ENCODE data around the gene PLXNA4.
A peak's percentile ranks its signal among the peaks of the same experiment; 100 is the strongest.

The PLXNA4 gene

DNA sequence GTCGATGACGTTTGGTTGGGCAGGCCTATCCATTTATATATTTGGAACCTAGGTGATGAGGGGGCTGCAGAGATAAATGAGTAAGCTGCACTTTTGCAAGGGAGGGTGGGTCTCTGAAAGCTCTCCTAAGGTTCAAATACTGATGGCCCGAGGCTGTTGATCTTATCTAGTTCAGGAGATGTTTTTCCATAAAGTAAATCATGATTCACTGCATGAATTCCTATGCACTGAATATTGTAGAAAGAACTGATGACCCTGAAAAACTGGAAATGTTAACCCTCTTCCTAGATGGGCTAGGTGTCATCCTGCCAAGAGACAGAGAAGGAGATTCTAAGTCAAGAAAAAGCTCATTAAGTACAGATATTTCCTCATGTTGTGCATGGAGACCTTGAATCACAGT lies 459.9 kb downstream of the PLXNA4 start:
- no peak for TF ChIP-seq NFRKB (IDR thresholded peaks at IDR 0.05)
- TF ChIP-seq LEF1 (IDR thresholded peaks at IDR 0.05; ENCODE audit: borderline replicate concordance): no peak
- no peak for TF ChIP-seq ARNT (IDR thresholded peaks at IDR 0.05)
- ChIA-PET CTCF (no interaction called here), POLR2A (interaction anchor here (0.6 kb wide), 1 partner anchor 1759 kb away, joined by 3 read pairs; no protein-coding TSS in a partner anchor)
- no peak for DNase-seq (ENCODE audit: extremely low spot score)

DNA sequence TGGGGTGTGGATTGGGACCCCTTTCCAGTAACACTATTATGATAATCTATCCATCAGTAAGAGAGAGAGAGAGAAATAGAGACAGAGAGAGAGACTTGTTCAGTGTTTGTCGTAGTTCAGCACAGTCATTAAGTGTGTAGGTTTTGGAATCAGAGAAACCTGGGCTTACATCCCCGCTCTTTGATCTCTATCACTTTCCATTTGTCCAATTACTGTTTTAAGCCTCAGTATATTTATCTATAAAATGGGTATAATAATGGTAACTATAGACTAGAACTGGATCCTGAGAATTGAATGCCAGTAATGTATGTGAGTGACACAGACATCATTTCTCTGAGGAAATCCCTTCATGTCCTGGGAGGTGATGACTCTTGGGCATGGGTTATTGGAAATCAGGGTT lies 460.5 kb downstream of the PLXNA4 start:
- ChIA-PET POLR2A (no interaction called here), CTCF (no interaction called here)
- TF ChIP-seq ELF4 (IDR thresholded peaks at IDR 0.05) (no peak), TARDBP (IDR thresholded peaks at IDR 0.05) (no peak), SUZ12 (IDR thresholded peaks at IDR 0.05) (no peak), FOXM1 (IDR thresholded peaks at IDR 0.05; ENCODE audit: borderline replicate concordance) (no peak), HDGF (IDR thresholded peaks at IDR 0.05; ENCODE audit: borderline replicate concordance) (no peak), ZNF384 (IDR thresholded peaks at IDR 0.05) (no peak), LEF1 (IDR thresholded peaks at IDR 0.05; ENCODE audit: borderline replicate concordance) (no peak)
- DNase-seq (ENCODE audit: extremely low spot score): no peak

- POLR2A ChIA-PET: no interaction called here
- CTCF ChIA-PET: interaction anchor here (0.9 to 2.1 kb wide), 4 partner anchors 8 to 423 kb away, joined by 3 to 16 read pairs (median 5); no protein-coding TSS in a partner anchor
- DNase-seq (ENCODE audit: extremely low spot score): no peak
- TF ChIP-seq FOXK2 (IDR thresholded peaks at IDR 0.05) (no peak), FOXA1 (IDR thresholded peaks at IDR 0.05) (no peak), NFRKB (IDR thresholded peaks at IDR 0.05) (no peak), L3MBTL2 (conservative IDR thresholded peaks at IDR 0.05) (no peak), SP1 (IDR thresholded peaks at IDR 0.05) (no peak), CTBP1 (IDR thresholded peaks at IDR 0.05; ENCODE audit: borderline replicate concordance) (no peak), BHLHE40 (IDR thresholded peaks at IDR 0.05; ENCODE audit: borderline replicate concordance) (no peak), FOXM1 (IDR thresholded peaks at IDR 0.05; ENCODE audit: borderline replicate concordance) (no peak), ARNT (IDR thresholded peaks at IDR 0.05) (no peak), ZNF384 (IDR thresholded peaks at IDR 0.05) (no peak), SUZ12 (IDR thresholded peaks at IDR 0.05) (no peak), ELF4 (IDR thresholded peaks at IDR 0.05) (no peak), LEF1 (IDR thresholded peaks at IDR 0.05; ENCODE audit: borderline replicate concordance) (no peak)
- TF ChIP-seq, protein P1, sequence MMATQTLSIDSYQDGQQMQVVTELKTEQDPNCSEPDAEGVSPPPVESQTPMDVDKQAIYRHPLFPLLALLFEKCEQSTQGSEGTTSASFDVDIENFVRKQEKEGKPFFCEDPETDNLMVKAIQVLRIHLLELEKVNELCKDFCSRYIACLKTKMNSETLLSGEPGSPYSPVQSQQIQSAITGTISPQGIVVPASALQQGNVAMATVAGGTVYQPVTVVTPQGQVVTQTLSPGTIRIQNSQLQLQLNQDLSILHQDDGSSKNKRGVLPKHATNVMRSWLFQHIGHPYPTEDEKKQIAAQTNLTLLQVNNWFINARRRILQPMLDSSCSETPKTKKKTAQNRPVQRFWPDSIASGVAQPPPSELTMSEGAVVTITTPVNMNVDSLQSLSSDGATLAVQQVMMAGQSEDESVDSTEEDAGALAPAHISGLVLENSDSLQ (IDR thresholded peaks at IDR 0.05): no peak
Measured at GRCh38 chr7:132115028-132115427, 461.2 kb downstream of the PLXNA4 start.

DNA sequence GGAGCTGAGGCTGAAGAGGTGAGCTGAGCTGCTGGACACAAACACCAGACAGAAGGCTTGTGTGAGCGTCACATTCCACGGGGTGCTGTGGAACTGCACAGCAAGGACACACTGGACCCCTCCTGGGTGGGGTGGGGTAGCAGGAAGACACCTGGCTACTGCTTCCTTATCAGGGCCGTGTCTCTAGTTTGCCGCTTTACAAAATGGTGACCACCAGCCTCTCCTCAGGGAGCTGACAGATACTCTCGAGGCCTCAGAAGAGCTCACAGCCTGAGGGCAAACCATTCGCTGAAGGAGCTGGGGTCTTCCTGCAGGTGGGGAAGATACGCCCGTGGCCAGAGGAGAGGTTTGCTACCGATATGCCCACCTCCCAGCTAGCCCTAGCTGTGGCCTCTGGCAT lies 461.9 kb downstream of the PLXNA4 start:
- POLR2A ChIA-PET: no interaction called here
- TF ChIP-seq FOXK2 (IDR thresholded peaks at IDR 0.05): no peak
- no peak for TF ChIP-seq NFRKB (IDR thresholded peaks at IDR 0.05)
- no peak for TF ChIP-seq BHLHE40 (IDR thresholded peaks at IDR 0.05; ENCODE audit: borderline replicate concordance)
- no peak for TF ChIP-seq SP1 (IDR thresholded peaks at IDR 0.05)
- TF ChIP-seq CTBP1 (IDR thresholded peaks at IDR 0.05; ENCODE audit: borderline replicate concordance): no peak
- TF ChIP-seq SUZ12 (IDR thresholded peaks at IDR 0.05): no peak
- no peak for TF ChIP-seq TARDBP (IDR thresholded peaks at IDR 0.05)
- no peak for TF ChIP-seq FOXA1 (IDR thresholded peaks at IDR 0.05)
- TF ChIP-seq FOXM1 (IDR thresholded peaks at IDR 0.05; ENCODE audit: borderline replicate concordance): no peak
- TF ChIP-seq ZNF384 (IDR thresholded peaks at IDR 0.05): no peak
- no peak for TF ChIP-seq L3MBTL2 (conservative IDR thresholded peaks at IDR 0.05)

DNA sequence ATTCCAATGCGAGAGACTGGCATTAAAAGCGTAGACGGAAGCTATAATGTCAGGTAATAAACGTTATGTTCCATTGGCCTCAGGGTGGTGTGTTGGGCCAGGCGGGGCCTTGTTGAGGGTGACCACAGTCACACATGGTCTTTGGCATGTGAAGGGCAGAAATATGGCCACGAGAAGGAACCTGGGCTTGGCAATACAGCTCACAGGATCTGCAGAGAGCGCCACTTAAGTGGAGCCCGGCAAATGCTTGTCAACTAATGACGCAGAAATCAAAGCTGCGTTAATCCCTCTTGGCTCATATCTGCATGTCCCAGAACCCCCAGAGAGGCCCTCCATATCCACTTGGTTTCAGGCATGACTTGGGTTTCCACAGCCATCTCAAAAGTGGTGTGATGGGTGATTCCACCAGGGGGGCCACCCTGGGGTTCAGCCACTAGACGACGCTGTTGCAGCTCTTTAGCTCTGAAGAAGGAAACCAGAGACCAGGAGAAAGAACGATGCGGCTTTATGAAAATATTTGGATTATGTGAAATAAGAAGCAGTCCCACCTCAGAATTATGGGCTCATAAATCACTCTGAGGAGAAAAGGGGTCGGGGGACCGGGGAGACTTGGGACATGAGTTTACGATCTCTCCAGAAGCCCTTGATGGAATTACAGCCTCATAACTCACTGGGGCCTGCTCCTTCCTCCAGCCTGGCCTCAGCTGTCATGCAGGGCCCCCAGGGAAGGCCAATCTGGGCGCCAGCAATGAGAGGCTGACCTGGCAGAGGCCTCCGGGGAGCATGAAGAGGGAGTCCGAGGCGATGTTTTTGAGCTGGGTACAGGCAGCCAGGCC lies 462.5 kb downstream of the PLXNA4 start:
- peak; percentile 36 for DNase-seq (ENCODE audit: extremely low spot score)
- CTCF ChIA-PET: interaction anchor here (0.6 to 2.1 kb wide), 12 partner anchors 8 to 467 kb away, joined by 3 to 16 read pairs (median 4); no protein-coding TSS in a partner anchor
- POLR2A ChIA-PET: interaction anchor here (1.0 kb wide), 1 partner anchor 56 kb away, joined by 4 read pairs; no protein-coding TSS in a partner anchor
- TF ChIP-seq, protein P1 (IDR thresholded peaks at IDR 0.05): peak; percentile 94
- no peak for TF ChIP-seq BHLHE40 (IDR thresholded peaks at IDR 0.05; ENCODE audit: borderline replicate concordance)

More for the DNA sequence above, 461.9 kb downstream of the PLXNA4 start:
- DNase-seq (ENCODE audit: extremely low spot score): no peak
- CTCF ChIA-PET: interaction anchor here (0.7 to 2.1 kb wide), 7 partner anchors 8 to 423 kb away, joined by 3 to 16 read pairs (median 3); no protein-coding TSS in a partner anchor

GRCh38 chr7:132112657-132113056 lies 463.6 kb downstream of the PLXNA4 start:
- no peak for TF ChIP-seq L3MBTL2 (conservative IDR thresholded peaks at IDR 0.05)
- no peak for TF ChIP-seq HDGF (IDR thresholded peaks at IDR 0.05; ENCODE audit: borderline replicate concordance)
- TF ChIP-seq ZNF384 (IDR thresholded peaks at IDR 0.05): no peak
- no peak for TF ChIP-seq TARDBP (IDR thresholded peaks at IDR 0.05)
- no peak for TF ChIP-seq SP1 (IDR thresholded peaks at IDR 0.05)
- TF ChIP-seq NFRKB (IDR thresholded peaks at IDR 0.05): no peak
- TF ChIP-seq FOXK2 (IDR thresholded peaks at IDR 0.05): no peak
- TF ChIP-seq FOXM1 (IDR thresholded peaks at IDR 0.05; ENCODE audit: borderline replicate concordance): no peak
- TF ChIP-seq, protein P1 (IDR thresholded peaks at IDR 0.05): no peak
- TF ChIP-seq SUZ12 (IDR thresholded peaks at IDR 0.05): no peak
- TF ChIP-seq LEF1 (IDR thresholded peaks at IDR 0.05; ENCODE audit: borderline replicate concordance): no peak
- TF ChIP-seq BHLHE40 (IDR thresholded peaks at IDR 0.05; ENCODE audit: borderline replicate concordance): no peak
- no peak for TF ChIP-seq ARNT (IDR thresholded peaks at IDR 0.05)
- TF ChIP-seq CTBP1 (IDR thresholded peaks at IDR 0.05; ENCODE audit: borderline replicate concordance): no peak
- TF ChIP-seq FOXA1 (IDR thresholded peaks at IDR 0.05): no peak
- no peak for TF ChIP-seq ELF4 (IDR thresholded peaks at IDR 0.05)
- no peak for DNase-seq (ENCODE audit: extremely low spot score)
- ChIA-PET POLR2A (no interaction called here), CTCF (interaction anchor here (0.9 to 2.1 kb wide), 4 partner anchors 12 to 468 kb away, joined by 3 to 16 read pairs (median 4); no protein-coding TSS in a partner anchor)
